GM12878 (cell line): Measurements from ENCODE around the gene DEF6.

ENCODE experiments used
- ATF3 ChIP-seq: IDR thresholded peaks from 2 replicates; pipeline ENCODE4 v1.6.1; 2011; ENCODE audit warnings: low read depth, mild to moderate bottlenecking, low read length, moderate library complexity, borderline replicate concordance; ENCODE audit errors: extremely low read depth
- CTCF ChIP-seq, 3 experiments: IDR thresholded peaks in 2 of 3; conservative IDR thresholded peaks in 1 of 3; 2 replicates each; pipeline ENCODE4 v1.5.1; 2011; ENCODE audit warnings: low read depth in 3 of 3, low read length in 3 of 3, mild to moderate bottlenecking in 3 of 3, control low read depth in 2 of 3, moderate library complexity in 2 of 3, inconsistent platforms in 1 of 3, mixed read lengths in 1 of 3; ENCODE audit not compliant: control insufficient read depth in 2 of 3, insufficient read depth in 1 of 3; ENCODE audit errors: extremely low read depth in 1 of 3
- YBX1 ChIP-seq: fragments of 450-650 bp; IDR thresholded peaks from 2 replicates; pipeline ENCODE4 v1.6.1; 2016; ENCODE audit warnings: antibody characterized with exemption

GRCh38 chr6:35278708-35279107, 18.9 kb upstream of the DEF6 start:
- TF ChIP-seq CTCF (IDR thresholded peaks at IDR 0.05 in 2 of 3, conservative IDR thresholded peaks at IDR 0.05 in 1 of 3; ENCODE audit: control insufficient read depth in 2 of 3, extremely low read depth in 1 of 3, insufficient read depth in 1 of 3, low read depth in 3 of 3, low read length in 3 of 3) (no peak), YBX1 (no peak), ATF3 (no peak)
